GM12874 (cell line): ENCODE data around the gene KRTAP4-9.
"Not testable (repeated sequence)": the region's sequence is repeated elsewhere in the genome, so short reads cannot be mapped to it uniquely, and the experiment has no call there.

Experiments
- CTCF ChIP-seq: IDR thresholded peaks from 2 replicates; pipeline ENCODE4 v1.5.1; 2011; ENCODE audit warnings: low read depth, mild to moderate bottlenecking, control low read depth, low read length, moderate library complexity; ENCODE audit not compliant: insufficient read depth

Gene KRTAP4-9

GRCh38 chr17:41111151-41111885 lies 6.1 kb downstream of the KRTAP4-9 start:
- no peak for TF ChIP-seq CTCF

GRCh38 chr17:41116297-41116696 lies 11.1 kb downstream of the KRTAP4-9 start:
- TF ChIP-seq CTCF = no peak

- TF ChIP-seq CTCF = not testable (repeated sequence)
Measured at GRCh38 chr17:41117846-41118386, 12.7 kb downstream of the KRTAP4-9 start, which contains the start of gene KRTAP4-11. KRTAP4-11 (minus strand) TSS chr17:41118373; CDS start chr17:41118315, 58 bp downstream.

GRCh38 chr17:41118721-41119120 lies 13.5 kb downstream of the KRTAP4-9 start:
- TF ChIP-seq CTCF = no peak

- no peak for TF ChIP-seq CTCF
Measured at GRCh38 chr17:41121742-41122141, 16.6 kb downstream of the KRTAP4-9 start.

- not testable (repeated sequence) for TF ChIP-seq CTCF
Measured at GRCh38 chr17:41123991-41124371, 18.8 kb downstream of the KRTAP4-9 start, which contains the start of gene KRTAP4-12. KRTAP4-12 (minus strand) TSS chr17:41124182; CDS start chr17:41124122, 60 bp downstream.

- TF ChIP-seq CTCF = no peak
Measured at GRCh38 chr17:41125064-41125463, 19.9 kb downstream of the KRTAP4-9 start.
